AG04449 (cell line): Measurements from ENCODE around the gene FBXW11.

ENCODE experiments used
- CTCF ChIA-PET: fragments of 350-600 bp; formaldehyde crosslinking; extraction: SDS; loops from one replicate; lab custom pipeline; 2021; ENCODE audit warnings: antibody characterized with exemption; lab: Yijun Ruan, JAX
- POLR2A ChIA-PET: fragments of 400-600, 350-600 bp; formaldehyde crosslinking; extraction: SDS; loops from one replicate; lab custom pipeline; 2020; ENCODE audit warnings: antibody characterized with exemption, inconsistent platforms; lab: Yijun Ruan, JAX
- DNase-seq: peaks from one replicate; pipeline ENCODE4 v3.0.0-alpha.2; 2010; ENCODE audit warnings: low read depth, low spot score
- H3K4me3 ChIP-seq: 2 replicates; pipeline ENCODE4 v1.5.1; 2011; ENCODE audit warnings: low read depth, mild to moderate bottlenecking, control low read depth, low read length
- CTCF ChIP-seq: IDR thresholded peaks from one replicate; pipeline ENCODE4 v1.5.1; 2011; ENCODE audit warnings: mild to moderate bottlenecking, moderate library complexity, low read length, control low read depth, inconsistent platforms; ENCODE audit not compliant: insufficient read depth; ENCODE audit errors: missing control alignments

The FBXW11 gene

GRCh38 chr5:172004824-172005237, 1.6 kb downstream of the FBXW11 start:
- DNase-seq: no peak
- H3K4me3 ChIP-seq: peak overlapping the region; percentile 87
- no peak for TF ChIP-seq CTCF
- POLR2A ChIA-PET: interaction anchor here (2.0 kb wide), 1 partner anchor 20 kb away, joined by 7 read pairs; no protein-coding TSS in a partner anchor
- CTCF ChIA-PET: interaction anchor here (1.0 to 8.1 kb wide), 6 partner anchors 9 to 586 kb away, joined by 3 to 117 read pairs (median 4); partner anchors contain the start of gene FGF18

GRCh38 chr5:172003746-172004145, 2.7 kb downstream of the FBXW11 start:
- no peak for DNase-seq
- ChIA-PET CTCF (interaction anchor here (0.8 to 8.1 kb wide), 9 partner anchors 9 to 292 kb away, joined by 3 to 117 read pairs (median 3); no protein-coding TSS in a partner anchor), POLR2A (no interaction called here)
- H3K4me3 ChIP-seq: no peak overlapping the region; the same call in 1 of the 2 replicates
- no peak for TF ChIP-seq CTCF

- H3K4me3 ChIP-seq: no peak overlapping the region
Observed at GRCh38 chr5:172002840-172003512, 3.5 kb downstream of the FBXW11 start.

GRCh38 chr5:172002310-172002709, 4.1 kb downstream of the FBXW11 start:
- no peak for DNase-seq
- ChIA-PET POLR2A (no interaction called here), CTCF (no interaction called here)
- TF ChIP-seq CTCF: peak; percentile 28
- H3K4me3 ChIP-seq: no peak overlapping the region

More at GRCh38 chr5:172002840-172003512, 3.5 kb downstream of the FBXW11 start:
- POLR2A ChIA-PET: no interaction called here
- no peak for TF ChIP-seq CTCF
- CTCF ChIA-PET: interaction anchor here (0.8 to 8.1 kb wide), 7 partner anchors 8 to 293 kb away, joined by 3 to 117 read pairs (median 3); no protein-coding TSS in a partner anchor
- no peak for DNase-seq

- no peak for DNase-seq
Observed at GRCh38 chr5:171999877-172000276, 6.6 kb downstream of the FBXW11 start.

More at GRCh38 chr5:171999877-172000276, 6.6 kb downstream of the FBXW11 start:
- TF ChIP-seq CTCF: no peak
- H3K4me3 ChIP-seq: no peak overlapping the region
- ChIA-PET POLR2A (no interaction called here), CTCF (interaction anchor here (1.3 kb wide), 1 partner anchor 59 kb away, joined by 3 read pairs; no protein-coding TSS in a partner anchor)
